Keratinocyte (primary cell): ENCODE results near the gene SLC13A3. TPM values are rescaled to one million over a fixed set of nuclear protein-coding genes. Genes with fewer than 3 reads are reported as not detected.

Source experiments
- DNase-seq: peaks from one replicate; pipeline ENCODE4 v3.0.0-alpha.2; 2011; ENCODE audit warnings: low read depth, missing footprints, low spot score
- FAIRE-seq: peaks from 2 replicates; lab custom pipeline; 2011; peaks lifted over from hg19 to GRCh38; lab: Jason Lieb, UNC
- H2AFZ ChIP-seq: 2 replicates; pipeline ENCODE4 v1.6.0; 2012; ENCODE audit warnings: low read length, control low read depth, inconsistent platforms; ENCODE audit not compliant: control insufficient read depth
- H3K27ac ChIP-seq: 2 replicates; pipeline ENCODE4 v1.5.1; 2011; ENCODE audit warnings: low read length; ENCODE audit not compliant: control insufficient read depth, insufficient read depth
- H3K27me3 ChIP-seq: 3 replicates; pipeline ENCODE4 v1.6.0; 2011; ENCODE audit warnings: low read length; ENCODE audit not compliant: control insufficient read depth, insufficient read depth; ENCODE audit errors: extremely low read depth
- H3K36me3 ChIP-seq, 2 experiments: 2 replicates in 1 of 2; 3 replicates in 1 of 2; pipeline ENCODE4 v1.5.1; 2011; ENCODE audit warnings: low read length in 2 of 2, mild to moderate bottlenecking in 1 of 2; ENCODE audit not compliant: control insufficient read depth in 2 of 2, insufficient read depth in 2 of 2; ENCODE audit errors: extremely low read depth in 1 of 2
- H3K4me1 ChIP-seq: 3 replicates; pipeline ENCODE4 v1.5.1; 2011; ENCODE audit warnings: low read length; ENCODE audit not compliant: control insufficient read depth, insufficient read depth; ENCODE audit errors: extremely low read depth
- H3K4me2 ChIP-seq: 3 replicates; pipeline ENCODE4 v1.6.0; 2011; ENCODE audit warnings: low read depth, low read length; ENCODE audit not compliant: control insufficient read depth, insufficient read depth; ENCODE audit errors: extremely low read depth
- H3K4me3 ChIP-seq, 3 experiments: fragments of 200-600 bp in 1 of 3; sonication (generic) in 1 of 3; 2 replicates in 2 of 3; 3 replicates in 1 of 3; pipeline ENCODE4 v1.5.1; 2011 to 2016; ENCODE audit warnings: low read length in 3 of 3, mild to moderate bottlenecking in 3 of 3, control low read depth in 2 of 3, inconsistent platforms in 1 of 3, low read depth in 1 of 3, mixed read lengths in 1 of 3, mixed run types in 1 of 3, moderate library complexity in 1 of 3; ENCODE audit not compliant: control insufficient read depth in 2 of 3, insufficient read depth in 2 of 3; ENCODE audit errors: extremely low read depth in 1 of 3
- H3K79me2 ChIP-seq: 2 replicates; pipeline ENCODE4 v1.6.0; 2012; ENCODE audit warnings: low read length; ENCODE audit not compliant: control insufficient read depth, insufficient read depth
- H3K9ac ChIP-seq: 3 replicates; pipeline ENCODE4 v1.6.0; 2011; ENCODE audit warnings: low read length; ENCODE audit not compliant: control insufficient read depth, insufficient read depth; ENCODE audit errors: extremely low read depth
- H3K9me1 ChIP-seq: 3 replicates; pipeline ENCODE4 v1.6.0; 2011; ENCODE audit warnings: low read length; ENCODE audit not compliant: control insufficient read depth, insufficient read depth; ENCODE audit errors: extremely low read depth
- H3K9me3 ChIP-seq: 2 replicates; pipeline ENCODE4 v1.5.1; 2012; ENCODE audit warnings: low read depth, low read length; ENCODE audit not compliant: control insufficient read depth
- H4K20me1 ChIP-seq: 3 replicates; pipeline ENCODE4 v1.6.0; 2011; ENCODE audit warnings: low read length; ENCODE audit not compliant: control insufficient read depth, insufficient read depth; ENCODE audit errors: extremely low read depth
- EZH2 ChIP-seq: IDR thresholded peaks from one replicate; pipeline ENCODE4 v1.6.1; 2012; ENCODE audit warnings: inconsistent platforms, mild to moderate bottlenecking, low read length, moderate library complexity
- dilution Hi-C: fragments of 300-500 bp; cut with MboI; formaldehyde crosslinking; loops from one replicate; pipeline ENCODE4 v1.7.0; 2020; ENCODE audit warnings: low sequenced_read_pairs; ENCODE audit not compliant: extremely low pct_ligation_motif_present
- polyA plus RNA-seq, 5 experiments: library from polyadenylated mRNA; depleted of rRNA in 3 of 5; stranded (reverse) in 3 of 5; stranded (forward) in 1 of 5; unstranded in 1 of 5; fragments of >200 nt; gene quantifications; 1 replicate in 1 of 5; 2 replicates in 3 of 5; 3 replicates in 1 of 5; pipeline versions ENCODE4 v1.2.1 to v1.2.3, GENCODE V29; 2011 to 2012; ENCODE audit warnings: missing spikeins in 2 of 5, low read depth in 1 of 5, low replicate concordance in 1 of 5
- TF ChIP-seq, protein P1 (sequence below), 3 experiments: IDR thresholded peaks in 1 of 3; conservative IDR thresholded peaks in 1 of 3; optimal IDR thresholded peaks in 1 of 3; 2 replicates in 2 of 3; 3 replicates in 1 of 3; pipeline versions ENCODE3 to v1.5.1; 2011; ENCODE audit warnings: low read length in 3 of 3, mild to moderate bottlenecking in 3 of 3, moderate library complexity in 2 of 3, control low read depth in 1 of 3, inconsistent platforms in 1 of 3; ENCODE audit not compliant: insufficient read depth in 2 of 3; ENCODE audit errors: extremely low read depth in 1 of 3

The SLC13A3 gene
- polyA plus RNA-seq, 1 donor (not counting 4 experiments of a cell fraction or from before 2014, with no cell fraction given): 4.5 TPM

DNA sequence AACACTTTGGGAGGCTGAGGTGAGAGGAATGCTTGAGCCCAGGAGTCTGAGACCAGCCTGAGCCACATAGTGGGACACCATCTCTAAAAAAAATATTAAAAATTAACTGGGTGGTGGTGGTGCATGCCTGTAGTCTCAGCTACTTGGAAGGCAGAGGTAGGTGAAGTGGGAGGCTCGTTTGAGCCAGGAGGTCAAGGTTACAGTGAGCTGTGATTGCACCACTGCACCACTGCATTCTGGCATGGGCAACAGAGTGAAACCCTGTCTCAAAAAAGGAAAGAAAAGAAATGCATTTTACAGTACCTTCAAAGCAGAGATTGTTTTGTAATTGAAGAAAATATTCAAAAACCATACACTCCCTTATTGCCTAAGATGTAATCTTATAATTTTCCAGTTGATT lies 107.3 kb downstream of the SLC13A3 start:
- Histone ChIP-seq H3K9ac (no peak overlapping the region), H3K9me3 (no peaks in the 10 kb centered on the region), H3K36me3 (no peaks in the 10 kb centered on the region), H2AFZ (no peak overlapping the region), H3K9me1 (no peaks in the 10 kb centered on the region), H3K4me3 (no peak overlapping the region), H3K4me1 (no peaks in the 10 kb centered on the region), H3K27me3 (peaks cover 7% of the 10 kb centered on the region), H3K79me2 (no peaks in the 10 kb centered on the region), H4K20me1 (no peaks in the 10 kb centered on the region), H3K4me2 (no peak overlapping the region), H3K27ac (no peak overlapping the region)
- FAIRE-seq (no peak), DNase-seq (no peak)
- dilution Hi-C loops: no loop called here
- TF ChIP-seq, protein P1, sequence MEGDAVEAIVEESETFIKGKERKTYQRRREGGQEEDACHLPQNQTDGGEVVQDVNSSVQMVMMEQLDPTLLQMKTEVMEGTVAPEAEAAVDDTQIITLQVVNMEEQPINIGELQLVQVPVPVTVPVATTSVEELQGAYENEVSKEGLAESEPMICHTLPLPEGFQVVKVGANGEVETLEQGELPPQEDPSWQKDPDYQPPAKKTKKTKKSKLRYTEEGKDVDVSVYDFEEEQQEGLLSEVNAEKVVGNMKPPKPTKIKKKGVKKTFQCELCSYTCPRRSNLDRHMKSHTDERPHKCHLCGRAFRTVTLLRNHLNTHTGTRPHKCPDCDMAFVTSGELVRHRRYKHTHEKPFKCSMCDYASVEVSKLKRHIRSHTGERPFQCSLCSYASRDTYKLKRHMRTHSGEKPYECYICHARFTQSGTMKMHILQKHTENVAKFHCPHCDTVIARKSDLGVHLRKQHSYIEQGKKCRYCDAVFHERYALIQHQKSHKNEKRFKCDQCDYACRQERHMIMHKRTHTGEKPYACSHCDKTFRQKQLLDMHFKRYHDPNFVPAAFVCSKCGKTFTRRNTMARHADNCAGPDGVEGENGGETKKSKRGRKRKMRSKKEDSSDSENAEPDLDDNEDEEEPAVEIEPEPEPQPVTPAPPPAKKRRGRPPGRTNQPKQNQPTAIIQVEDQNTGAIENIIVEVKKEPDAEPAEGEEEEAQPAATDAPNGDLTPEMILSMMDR (optimal IDR thresholded peaks at IDR 0.05 in 1 of 3, IDR thresholded peaks at IDR 0.05 in 1 of 3, conservative IDR thresholded peaks at IDR 0.05 in 1 of 3; ENCODE audit: extremely low read depth in 1 of 3, insufficient read depth in 2 of 3, low read length in 3 of 3): no peak

DNA sequence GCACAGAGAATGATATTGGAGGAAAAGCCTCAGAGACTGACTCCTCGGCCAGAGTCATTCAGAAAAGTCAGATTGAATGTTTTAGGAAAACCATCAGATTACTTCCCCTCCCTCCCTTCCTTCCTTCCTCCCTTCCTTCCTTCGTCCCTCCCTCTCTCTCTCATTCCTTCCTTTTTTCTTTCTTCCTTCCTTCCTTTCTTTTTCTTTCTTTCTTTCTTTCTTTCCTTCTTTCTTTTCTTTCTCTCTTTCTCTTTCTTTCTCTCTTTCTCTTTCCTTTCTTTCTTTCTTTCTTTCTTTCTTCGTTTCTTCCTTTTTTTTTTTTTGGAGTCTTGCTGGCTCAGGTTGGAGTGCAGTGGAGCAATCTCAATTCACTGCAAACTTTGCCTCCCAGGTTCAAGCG lies 108.2 kb downstream of the SLC13A3 start:
- no peak overlapping the region for H3K4me2 ChIP-seq
- H3K9me1 ChIP-seq: no peaks in the 10 kb centered on the region
- no peak overlapping the region for H3K27ac ChIP-seq
- dilution Hi-C loops: no loop called here
- no peak overlapping the region for H3K9ac ChIP-seq
- no peak overlapping the region for H2AFZ ChIP-seq
- H3K36me3 ChIP-seq: no peaks in the 10 kb centered on the region
- H3K4me3 ChIP-seq: no peak overlapping the region
- H3K27me3 ChIP-seq: peaks cover 7% of the 10 kb centered on the region
- TF ChIP-seq, protein P1 (optimal IDR thresholded peaks at IDR 0.05 in 1 of 3, IDR thresholded peaks at IDR 0.05 in 1 of 3, conservative IDR thresholded peaks at IDR 0.05 in 1 of 3; ENCODE audit: extremely low read depth in 1 of 3, insufficient read depth in 2 of 3, low read length in 3 of 3): no peak
- TF ChIP-seq EZH2: no peak
- H4K20me1 ChIP-seq: no peaks in the 10 kb centered on the region
- no peaks in the 10 kb centered on the region for H3K79me2 ChIP-seq
- no peak for FAIRE-seq
- no peaks in the 10 kb centered on the region for H3K9me3 ChIP-seq
- no peak for DNase-seq
- no peaks in the 10 kb centered on the region for H3K4me1 ChIP-seq
